Epithelial cell of esophagus (primary cell): ENCODE data around the gene PPP2R3B.

ENCODE experiments used
- DNase-seq: peaks from one replicate; pipeline ENCODE4 v3.0.0; 2010; ENCODE audit warnings: low read depth
- H3K4me3 ChIP-seq: 2 replicates; pipeline ENCODE4 v1.5.1; 2011; ENCODE audit warnings: mild to moderate bottlenecking, low read length, control low read depth
- TF ChIP-seq, protein P1 (sequence below): IDR thresholded peaks from 2 replicates; pipeline ENCODE4 v1.5.1; 2011; ENCODE audit warnings: low read depth, mild to moderate bottlenecking, low read length, control low read depth, inconsistent platforms; ENCODE audit not compliant: insufficient read depth; ENCODE audit errors: missing control alignments

The PPP2R3B gene

GRCh38 chrX:431056-431455 lies 44.3 kb upstream of the PPP2R3B start:
- TF ChIP-seq, protein P1, sequence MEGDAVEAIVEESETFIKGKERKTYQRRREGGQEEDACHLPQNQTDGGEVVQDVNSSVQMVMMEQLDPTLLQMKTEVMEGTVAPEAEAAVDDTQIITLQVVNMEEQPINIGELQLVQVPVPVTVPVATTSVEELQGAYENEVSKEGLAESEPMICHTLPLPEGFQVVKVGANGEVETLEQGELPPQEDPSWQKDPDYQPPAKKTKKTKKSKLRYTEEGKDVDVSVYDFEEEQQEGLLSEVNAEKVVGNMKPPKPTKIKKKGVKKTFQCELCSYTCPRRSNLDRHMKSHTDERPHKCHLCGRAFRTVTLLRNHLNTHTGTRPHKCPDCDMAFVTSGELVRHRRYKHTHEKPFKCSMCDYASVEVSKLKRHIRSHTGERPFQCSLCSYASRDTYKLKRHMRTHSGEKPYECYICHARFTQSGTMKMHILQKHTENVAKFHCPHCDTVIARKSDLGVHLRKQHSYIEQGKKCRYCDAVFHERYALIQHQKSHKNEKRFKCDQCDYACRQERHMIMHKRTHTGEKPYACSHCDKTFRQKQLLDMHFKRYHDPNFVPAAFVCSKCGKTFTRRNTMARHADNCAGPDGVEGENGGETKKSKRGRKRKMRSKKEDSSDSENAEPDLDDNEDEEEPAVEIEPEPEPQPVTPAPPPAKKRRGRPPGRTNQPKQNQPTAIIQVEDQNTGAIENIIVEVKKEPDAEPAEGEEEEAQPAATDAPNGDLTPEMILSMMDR: no peak
- no peak overlapping the region for H3K4me3 ChIP-seq
- DNase-seq: no peak

GRCh38 chrX:429266-429825 lies 42.6 kb upstream of the PPP2R3B start:
- no peak for DNase-seq
- TF ChIP-seq, protein P1: no peak
- H3K4me3 ChIP-seq: no peak overlapping the region

GRCh38 chrX:427812-428725 lies 41.4 kb upstream of the PPP2R3B start:
- TF ChIP-seq, protein P1: no peak
- no peak for DNase-seq
- no peak overlapping the region for H3K4me3 ChIP-seq

DNA sequence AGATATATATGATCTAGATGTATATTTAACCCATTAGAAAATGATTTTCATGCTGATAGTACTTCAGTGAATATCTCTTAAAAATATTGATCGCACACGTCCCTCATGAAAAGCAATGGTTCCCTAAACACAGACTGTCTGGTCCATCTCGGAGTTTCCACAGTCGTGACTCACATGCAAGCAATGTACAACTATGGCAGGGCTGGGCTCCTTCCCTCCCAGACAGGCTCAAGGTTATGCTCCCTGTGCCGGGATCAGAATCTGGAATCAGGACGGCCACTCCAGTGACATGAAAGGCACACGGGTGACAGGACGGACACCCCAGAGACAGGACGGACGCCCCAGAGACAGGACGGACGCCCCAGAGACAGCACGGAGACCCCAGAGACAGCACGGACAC lies 40.2 kb upstream of the PPP2R3B start:
- no peak overlapping the region for H3K4me3 ChIP-seq
- DNase-seq: no peak
- TF ChIP-seq, protein P1: no peak

DNA sequence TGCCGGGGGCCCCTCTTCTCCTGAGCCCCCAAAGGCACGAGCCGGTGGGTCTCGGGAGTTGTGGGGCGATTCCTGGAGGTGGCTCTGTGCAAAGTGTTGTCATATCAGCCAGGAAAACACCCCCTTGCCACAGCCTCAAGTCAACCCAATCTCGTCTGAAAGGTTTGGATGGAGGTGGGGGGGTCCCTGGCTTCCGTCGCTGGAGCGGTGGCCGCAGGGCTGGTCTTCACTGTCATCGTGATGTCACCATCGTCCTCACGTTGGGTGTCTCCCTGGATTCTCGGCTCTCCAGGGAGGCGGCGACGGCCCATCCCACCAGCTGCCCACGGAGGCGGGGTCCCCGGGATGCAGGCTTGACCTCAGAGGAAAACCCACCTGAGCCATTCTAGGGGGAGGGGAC lies 38.3 kb upstream of the PPP2R3B start:
- H3K4me3 ChIP-seq: no peak overlapping the region
- no peak for DNase-seq
- TF ChIP-seq, protein P1: no peak

DNA sequence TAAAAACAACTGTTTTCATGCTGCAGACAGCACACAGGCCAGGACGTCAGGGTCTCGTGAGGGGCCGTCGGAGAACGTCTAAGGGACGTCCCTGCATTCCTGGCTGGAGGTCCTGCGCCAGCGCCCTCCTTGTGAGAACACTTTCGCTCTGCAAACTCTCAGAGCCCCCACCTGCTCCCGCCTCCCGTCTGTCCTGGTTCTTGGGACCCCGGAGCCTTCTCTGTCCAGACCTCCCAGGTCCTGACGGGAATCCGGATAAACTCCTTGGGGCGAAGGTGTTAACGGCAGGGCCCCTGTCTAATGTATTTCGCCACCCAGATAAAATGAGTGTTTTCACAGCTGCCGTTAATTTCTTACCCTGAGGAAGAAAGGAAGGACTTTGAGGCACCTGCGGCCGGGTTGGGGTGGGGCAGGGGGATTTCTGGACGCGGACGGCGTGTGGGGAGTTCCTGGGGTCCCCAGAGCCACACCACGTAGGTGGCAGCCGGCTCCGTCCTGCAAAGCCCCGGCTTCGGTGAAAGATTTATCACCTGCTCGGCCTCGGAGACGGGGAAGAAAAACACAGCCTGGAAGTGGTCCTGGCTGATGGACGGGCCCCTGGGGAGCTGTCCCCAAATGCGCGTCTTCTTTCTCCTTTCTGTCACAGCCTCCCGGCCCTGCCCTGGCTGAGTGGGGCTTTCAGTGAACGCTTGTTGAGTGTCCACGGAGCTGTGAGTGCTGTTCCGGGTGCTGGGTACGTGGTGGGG lies 35.1 kb upstream of the PPP2R3B start:
- DNase-seq: no peak
- TF ChIP-seq, protein P1: no peak
- no peak overlapping the region for H3K4me3 ChIP-seq
